Thyroid gland (tissue), 4 donors: ENCODE measurements around the gene KIDINS220.

Experiments used
- CTCF ChIP-seq, 6 experiments: fragments of 200-600 bp in 3 of 6; fragments of 450-650 bp in 3 of 6; sonication (generic) in 3 of 6; IDR thresholded peaks; one replicate each; pipeline ENCODE4 v1.5.1; 2016 to 2019; ENCODE audit warnings: antibody characterized with exemption in 6 of 6, mild to moderate bottlenecking in 2 of 6, inconsistent platforms in 1 of 6, moderate library complexity in 1 of 6
- POLR2A ChIP-seq, 2 donors: fragments of 450-650 bp; IDR thresholded peaks; one replicate each; pipeline ENCODE4 v1.6.1; 2017; ENCODE audit warnings: antibody characterized with exemption in 2 of 2, mild to moderate bottlenecking in 2 of 2, moderate library complexity in 1 of 2

- TF ChIP-seq CTCF (IDR thresholded peaks at IDR 0.05) (no peak), POLR2A (IDR thresholded peaks at IDR 0.05) (no peak)
These were observed 4.5 kb upstream of the KIDINS220 start for GRCh38 chr2:8841932-8842331.
